ENCODE results near the gene CADM2. TPM values are rescaled to one million over a fixed set of nuclear protein-coding genes. Genes with fewer than 3 reads are reported as not detected.
"Not testable (repeated sequence)": the region's sequence is repeated elsewhere in the genome, so short reads cannot be mapped to it uniquely, and the experiment has no call there.

Gene CADM2
- polyA plus RNA-seq (2013, experiment 1 of 2; ENCODE audit: insufficient read length), result 0.04 TPM
- polyA plus RNA-seq (2013, experiment 2 of 2; ENCODE audit: insufficient read length), result 0.38 TPM

DNA sequence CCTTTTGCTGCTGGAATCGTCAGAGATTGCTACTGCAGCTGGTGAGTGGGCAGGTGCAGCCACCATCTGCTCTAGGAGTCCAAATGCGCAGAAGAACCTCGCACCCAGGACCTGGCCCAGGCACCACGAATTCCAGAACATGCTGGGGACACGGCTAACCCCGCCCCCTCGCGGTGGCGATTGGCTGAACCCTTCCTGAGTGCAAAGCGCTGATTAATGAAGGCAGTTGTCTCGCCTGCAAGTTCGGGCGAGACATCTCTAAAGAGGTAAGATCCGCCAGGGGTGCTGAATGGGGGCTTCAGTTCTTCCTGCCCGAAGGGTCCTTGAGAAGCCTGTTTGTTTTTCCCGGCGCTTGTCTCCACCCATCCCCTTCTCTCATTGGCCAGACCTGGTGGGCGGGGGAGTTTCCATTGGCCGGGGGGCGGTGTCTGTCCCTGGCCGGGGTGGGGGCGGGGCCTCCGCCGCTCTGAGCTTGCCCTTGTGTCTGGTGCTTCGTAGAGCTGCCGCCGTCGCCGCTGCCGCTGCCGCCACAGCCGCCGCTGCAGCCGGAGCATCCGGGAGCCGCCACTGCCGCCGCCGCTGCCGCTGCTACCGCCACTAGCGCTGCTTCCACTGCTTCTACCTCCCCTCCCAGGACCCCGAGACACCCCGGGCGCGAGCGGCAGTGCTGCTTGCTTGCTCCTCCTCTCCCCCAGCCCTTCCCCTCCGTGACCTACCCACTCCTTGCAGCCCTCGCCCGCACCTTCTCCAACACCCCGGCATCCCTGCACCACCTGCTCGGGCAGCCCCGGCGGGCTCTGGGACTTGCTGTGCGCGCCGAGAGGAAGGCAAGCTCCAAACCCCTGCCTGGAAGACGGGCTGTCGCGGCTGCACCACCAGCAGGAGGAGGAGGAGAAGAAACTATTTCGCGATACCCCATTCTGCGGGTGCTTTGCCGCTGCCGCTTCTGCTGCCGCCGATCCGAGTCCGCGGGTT is at the start of gene CADM2:
Gene CADM2, plus strand, starts transcription at position 495 of the 975 bp plus-strand sequence.
- peak; percentile 79 for DNase-seq

DNA sequence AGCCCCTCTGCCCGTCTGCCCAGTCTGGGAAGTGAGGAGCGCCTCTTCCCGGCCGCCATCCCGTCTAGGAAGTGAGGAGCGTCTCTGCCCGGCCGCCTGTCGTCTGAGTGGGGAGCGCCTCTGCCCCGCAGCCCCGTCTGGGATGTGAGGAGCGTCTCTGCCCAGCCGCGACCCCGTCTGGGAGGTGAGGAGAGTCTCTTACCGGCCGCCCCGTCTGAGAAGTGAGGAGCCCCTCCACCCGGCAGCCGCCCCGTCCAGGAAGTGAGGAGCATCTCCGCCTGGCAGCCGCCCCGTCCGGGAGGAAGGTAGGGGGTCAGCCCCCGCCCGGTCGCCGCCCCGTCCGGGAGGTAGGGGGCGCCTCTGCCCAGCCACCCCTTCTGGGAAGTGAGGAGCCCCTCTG is 40.2 kb upstream of the CADM2 start:
- DNase-seq, result not testable (repeated sequence)

DNA sequence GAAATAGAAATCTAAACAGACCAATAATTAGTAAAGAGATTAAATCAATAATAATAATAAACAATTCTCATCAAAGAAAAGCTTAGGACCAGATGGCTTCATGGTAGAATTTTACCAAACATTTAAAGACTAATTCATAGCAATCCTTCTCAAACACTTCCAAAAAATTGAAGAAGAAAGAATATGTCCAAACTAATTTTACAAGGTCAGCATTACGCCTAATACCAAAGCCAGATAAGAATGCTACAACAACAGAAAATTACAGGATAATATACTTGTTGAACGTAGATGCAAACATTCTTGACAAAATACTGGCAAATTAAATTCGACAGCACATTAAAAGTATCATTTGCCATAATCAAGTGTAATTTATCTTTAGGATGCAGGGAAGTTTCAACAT is 36.1 kb upstream of the CADM2 start:
- no peak for DNase-seq

DNA sequence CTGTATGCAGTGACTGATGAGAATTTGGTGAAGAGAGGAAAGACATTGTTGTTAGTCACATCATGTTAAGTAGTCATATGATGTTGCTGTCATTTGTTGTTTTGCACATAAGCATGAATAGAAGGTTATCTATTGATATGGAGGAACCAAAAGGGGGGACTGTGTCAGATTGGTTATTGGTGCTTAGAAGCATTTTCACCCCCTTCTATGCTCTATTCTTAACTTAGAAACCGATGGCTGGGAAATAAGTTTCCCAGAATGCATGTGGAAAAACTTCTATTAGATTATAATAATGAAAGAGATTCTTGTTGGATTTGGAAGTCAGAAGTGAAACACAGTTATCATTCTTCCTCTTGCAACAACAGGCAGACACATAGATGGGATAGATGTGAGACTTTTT is 33.2 kb upstream of the CADM2 start:
- DNase-seq, result no peak

DNA sequence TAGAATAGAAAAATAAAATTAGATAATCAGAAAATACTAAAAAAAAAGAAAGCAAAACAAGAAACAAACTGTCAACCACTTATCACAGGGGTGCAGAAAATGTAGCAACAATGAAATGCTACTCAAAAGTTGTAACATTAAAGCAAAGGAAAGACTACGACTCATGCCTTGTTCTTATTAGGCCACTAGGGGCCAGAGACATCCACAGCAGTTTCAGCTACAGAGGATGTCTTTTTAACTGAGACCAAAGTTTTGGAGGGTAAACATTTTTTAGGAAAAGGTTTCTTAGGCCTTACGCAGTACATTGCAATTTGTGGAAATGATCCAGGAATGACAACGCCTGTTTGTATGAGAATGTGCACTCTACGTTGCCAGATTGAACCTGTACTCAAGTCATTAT is 15.4 kb upstream of the CADM2 start:
- DNase-seq, result no peak

DNA sequence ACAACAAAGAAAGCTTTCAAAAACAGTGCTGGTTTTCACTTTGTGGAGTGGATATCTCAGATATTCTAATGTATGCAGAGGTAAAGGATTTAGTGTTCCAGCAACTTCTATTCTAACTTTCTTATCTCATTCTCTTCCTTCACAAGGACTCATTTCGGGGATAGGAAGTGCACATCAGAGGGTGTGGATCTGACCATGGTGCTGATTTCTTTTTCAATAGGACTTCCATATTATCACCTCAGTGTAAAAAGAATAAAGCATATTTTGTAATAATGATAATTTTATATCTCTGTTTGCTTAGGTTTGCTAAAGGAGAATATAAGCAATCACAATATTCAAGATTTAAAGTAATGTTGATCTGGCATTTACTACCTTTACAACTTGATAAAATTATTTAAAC is 12.5 kb upstream of the CADM2 start:
- DNase-seq, result no peak

DNA sequence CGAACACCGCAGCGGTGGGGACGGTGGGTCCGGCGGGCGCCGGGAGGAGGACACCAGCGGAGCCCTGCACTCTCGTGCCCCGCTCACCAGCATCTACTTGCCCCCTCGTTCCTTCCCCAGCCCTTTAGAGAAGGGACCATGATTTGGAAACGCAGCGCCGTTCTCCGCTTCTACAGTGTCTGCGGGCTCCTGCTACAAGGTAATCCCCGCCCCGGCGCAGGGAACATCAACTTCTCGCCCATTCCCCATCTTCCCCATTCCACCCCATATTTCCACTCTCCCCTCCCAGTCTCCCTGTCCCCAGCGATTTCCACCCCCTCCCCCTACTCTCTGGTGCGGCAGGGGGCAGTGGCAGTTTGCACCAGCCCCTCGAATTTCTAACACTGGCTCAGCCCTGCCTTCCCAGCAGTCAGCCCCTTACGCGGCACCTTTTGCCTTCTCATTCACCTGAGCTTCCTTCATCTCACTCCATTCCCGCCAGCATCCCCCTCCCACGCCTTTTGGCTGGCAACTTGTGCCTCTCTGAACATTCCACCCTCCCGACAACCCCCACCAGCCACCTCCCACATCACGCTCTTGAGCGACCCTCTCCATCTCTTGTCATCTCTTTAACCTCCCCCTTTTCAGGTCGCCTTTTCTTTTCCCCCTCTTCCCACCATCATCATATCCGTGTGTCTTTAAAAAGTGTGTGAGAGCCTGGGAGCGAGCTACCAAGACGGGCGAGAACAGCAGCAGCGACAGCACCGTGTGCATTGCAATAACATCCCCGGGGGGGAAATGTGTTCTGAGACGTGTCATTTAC is 882 bp downstream of the CADM2 start:
- no peak for DNase-seq

DNA sequence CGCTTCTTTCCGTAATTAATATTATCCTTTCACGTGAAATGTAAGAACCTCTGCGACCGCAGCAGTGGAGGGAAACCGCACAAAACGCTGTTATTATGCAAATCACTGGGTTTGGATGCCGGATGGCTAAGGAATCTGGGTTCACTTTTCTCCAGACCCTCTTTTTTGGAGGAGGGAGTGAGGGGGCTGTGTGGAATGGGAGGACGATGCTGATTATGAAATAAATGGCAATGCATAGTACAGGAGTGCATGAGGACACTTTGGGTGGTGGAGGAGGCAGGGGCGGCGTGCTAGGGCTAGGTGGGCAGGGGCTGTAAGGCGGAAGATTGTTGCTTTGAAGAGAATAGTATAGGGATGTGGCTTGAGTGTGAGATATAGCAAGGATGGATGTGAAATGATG is 1.8 kb downstream of the CADM2 start:
- DNase-seq, result no peak

DNA sequence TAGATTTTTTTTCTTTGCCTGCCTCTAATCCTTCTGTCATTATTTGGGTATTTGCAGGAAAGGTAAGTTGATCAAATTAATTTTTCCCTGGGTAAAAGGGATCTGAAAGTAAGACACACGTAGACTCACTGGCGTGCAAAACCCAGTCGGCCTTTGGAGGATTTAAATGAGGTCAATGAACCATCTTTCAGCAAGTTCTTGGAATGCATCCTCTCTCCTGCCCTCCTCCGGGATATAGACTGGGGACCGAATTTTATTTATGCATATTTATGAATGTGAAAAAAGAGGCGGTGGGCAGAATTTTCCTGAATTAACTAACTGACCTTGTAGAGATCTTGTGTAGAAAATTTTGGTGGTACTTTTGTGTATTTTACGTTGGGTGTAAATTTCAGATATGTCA is 2.2 kb downstream of the CADM2 start:
- no peak for DNase-seq

DNA sequence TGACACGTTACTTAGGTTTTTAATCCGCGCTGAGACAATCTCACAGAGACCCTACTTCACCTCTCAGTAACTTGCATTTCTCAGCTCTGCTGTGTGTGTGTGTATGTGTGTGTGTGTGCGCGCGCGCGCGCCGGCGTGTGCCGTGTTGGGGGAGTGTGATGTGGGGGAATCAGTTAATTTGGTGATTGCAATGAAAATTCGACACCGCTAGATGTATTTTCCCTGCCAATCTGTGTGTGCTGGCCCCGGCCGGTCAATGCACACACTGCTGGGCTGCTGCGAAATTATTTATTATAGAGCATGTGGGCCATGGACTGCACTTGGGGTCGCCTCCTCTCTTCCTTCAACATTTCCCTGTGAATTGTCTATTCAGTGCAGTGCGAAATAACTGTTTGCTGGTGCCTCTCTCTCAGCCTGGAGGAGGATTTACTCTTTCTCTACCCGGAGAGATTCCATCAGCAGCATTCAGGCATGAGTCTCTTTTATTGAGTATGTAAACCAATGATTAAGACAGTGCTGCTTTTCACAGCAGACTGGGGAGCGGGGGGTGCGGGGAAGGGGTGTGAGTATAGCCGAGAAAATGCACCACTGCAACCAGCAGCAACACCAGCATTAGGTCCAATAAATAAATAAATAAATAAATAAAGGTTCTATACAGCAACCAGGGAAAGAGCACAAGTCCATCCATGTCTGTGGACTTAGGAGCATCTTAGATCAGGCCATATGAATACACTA is 2.9 kb downstream of the CADM2 start:
- no peak for DNase-seq

DNA sequence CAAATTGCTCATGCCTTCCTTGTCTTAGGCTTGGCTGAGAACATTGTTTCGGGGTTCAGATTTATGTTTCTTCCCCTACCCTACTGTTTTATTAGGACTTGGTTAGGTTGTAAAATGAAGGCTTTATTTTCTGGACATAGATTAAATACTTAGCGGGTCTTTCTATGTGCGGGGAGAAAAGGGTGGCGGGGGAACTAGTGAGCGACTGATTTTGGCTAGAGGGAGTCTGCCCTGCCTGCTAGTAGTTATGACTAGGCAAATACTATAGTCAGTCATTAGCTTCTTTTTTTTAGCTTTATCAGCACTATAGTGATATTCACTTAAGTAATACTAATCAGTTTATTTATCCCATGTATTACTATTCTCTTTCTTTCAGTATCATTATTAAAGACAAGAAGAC is 3.6 kb downstream of the CADM2 start:
- DNase-seq, result no peak

DNA sequence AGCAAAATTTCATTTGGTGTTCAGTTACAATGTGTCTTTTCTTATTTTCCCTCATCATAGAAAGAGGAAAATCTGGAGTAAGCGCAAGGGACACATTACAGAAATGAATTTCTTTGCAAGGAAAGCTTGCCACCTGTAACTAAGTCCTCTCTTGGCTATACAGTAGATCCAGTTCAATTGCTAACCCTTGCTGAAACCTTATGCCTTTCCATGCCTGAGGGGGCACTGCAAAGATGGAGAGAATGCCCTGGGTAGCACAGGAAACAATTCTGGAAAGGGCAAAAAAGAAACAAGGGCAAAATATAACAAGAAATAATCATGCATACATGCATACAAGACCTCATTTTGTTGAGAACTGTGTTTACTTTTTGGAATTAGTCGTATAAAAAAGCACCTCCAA is 4.3 kb downstream of the CADM2 start:
- no peak for DNase-seq

DNA sequence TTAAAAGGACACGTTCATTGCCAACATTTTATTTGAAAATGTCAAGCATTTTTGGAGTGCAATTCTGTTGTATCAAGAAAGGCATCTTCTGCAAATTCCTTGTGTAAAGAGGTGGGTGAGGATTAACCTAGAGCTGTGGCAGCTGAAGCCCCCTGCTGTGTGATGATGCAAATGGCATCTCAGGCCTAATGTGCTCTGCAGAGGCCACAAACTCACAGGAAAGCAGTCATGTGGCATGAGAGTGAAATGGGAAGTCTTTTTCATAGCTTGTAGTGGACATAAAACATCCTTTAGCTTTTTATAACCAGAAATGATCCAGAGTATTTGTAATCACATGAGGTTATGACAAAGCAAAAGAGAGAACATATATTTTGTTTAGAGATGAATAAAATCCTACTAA is 6.4 kb downstream of the CADM2 start:
- peak; percentile 2 for DNase-seq

DNA sequence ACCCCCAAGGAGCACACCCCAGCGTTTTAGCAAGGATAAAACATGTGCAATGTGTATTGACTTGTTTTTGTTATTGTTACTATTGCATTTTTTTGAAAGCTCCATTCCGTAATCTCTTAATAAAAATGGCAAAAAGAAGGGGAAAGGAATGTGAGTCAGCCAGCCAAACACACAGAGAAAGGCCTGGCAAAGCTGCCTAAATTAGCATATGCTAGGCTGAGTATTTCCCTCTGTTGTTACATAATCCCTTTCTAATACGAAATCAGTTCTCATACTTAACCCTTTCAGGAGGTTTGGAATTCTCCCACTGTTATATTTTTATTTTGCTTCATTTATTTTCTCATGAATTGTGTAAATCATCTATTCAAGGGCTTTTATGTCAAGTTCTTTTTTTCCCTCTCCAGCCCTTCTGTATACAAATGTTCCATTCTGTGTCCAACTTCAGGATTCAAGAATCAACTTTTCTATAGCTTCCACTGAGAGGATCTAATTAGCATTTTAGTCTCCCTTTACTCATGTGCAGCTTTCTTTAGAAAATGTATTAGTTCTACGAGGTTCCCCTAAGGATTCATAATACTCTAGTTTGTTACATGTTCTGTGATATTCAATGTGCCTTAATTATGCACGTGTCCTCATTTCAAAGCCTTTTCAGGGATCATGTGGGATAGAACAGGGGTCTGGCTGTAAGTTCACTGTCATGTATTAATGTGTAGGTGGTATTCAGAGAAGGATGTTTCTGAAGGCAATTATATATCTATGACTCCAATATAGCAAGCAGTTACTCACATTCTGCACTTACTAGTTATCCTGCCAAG is 9.2 kb downstream of the CADM2 start:
- no peak for DNase-seq

DNA sequence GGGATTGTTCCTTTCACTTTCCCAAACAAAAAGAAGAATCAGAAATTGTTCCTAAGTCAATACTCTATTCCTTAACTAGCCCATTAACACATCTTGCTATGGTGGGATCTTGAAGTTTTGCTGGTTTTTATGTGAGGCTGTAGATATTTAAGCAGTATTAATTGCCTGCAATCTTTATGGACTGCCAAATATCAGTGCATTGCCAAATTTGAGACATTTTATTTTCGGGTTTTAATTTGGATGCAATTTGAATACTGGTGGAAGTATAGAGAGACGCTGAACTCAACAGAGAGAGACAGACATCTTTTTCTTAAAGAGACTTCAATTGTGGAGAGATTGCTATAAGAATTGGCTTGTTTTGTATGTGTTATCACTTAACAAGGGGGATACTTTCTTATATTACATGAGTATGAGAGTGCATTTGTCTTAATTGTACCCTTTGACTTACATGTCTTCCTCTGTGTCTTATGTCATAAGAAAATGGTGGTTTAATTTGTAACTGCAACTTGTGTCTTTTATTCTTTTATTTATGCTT is 10.0 kb downstream of the CADM2 start:
- no peak for DNase-seq

DNA sequence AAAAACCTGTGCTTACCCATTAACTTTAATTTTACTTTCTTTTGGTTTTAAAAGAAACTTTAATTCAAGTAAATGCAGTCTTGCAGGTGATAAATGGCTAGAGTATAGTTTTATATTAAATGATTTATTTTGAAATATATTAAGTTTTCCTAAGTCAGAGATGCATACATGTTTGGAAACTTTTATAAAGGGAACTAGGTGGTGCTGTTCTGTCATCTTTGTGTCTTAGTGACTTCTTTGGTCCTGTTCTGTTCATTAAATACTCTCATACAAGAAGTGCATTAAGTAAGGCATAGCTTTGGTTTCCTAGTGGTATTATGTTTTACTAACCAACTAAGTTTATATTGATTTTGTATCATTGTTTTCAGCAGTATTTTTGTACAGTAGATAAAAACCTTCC is 15.6 kb downstream of the CADM2 start:
- no peak for DNase-seq

DNA sequence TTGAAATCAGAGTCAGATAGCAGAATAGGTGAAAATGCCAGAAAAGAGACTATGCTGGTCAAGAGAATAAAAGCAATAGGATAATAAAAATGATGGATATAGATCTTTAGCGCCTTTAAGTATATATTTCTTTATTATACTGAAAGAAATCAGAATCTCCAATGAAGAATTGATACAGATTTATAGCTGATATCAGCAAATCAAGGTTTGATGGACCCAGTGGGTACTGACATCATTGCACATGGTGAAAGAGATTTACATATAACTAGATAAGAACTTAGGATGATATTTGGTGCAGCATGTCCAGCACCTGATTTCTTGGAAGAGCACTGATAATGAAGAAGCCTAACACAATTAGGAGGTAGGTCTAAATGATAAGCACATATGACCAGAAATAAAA is 18.2 kb downstream of the CADM2 start:
- DNase-seq, result no peak

DNA sequence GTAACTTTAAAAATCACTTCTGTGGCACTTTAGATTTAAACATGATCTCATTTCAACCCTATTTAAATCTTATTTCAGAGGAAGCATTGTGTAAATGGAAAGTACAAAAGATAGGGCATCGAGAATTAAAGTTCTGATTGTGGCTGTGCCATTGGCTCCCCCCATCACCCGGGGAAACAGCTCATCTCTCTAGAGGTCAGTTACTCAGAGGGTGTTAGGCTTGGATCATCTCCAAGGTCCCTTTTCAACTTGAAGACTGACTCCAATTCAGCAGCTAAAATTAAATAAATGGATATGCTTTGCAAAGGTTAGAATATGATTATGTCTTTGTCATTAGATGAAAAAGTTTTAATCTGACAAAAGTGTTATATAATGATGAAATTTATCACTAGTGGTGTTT is 20.1 kb downstream of the CADM2 start:
- no peak for DNase-seq

DNA sequence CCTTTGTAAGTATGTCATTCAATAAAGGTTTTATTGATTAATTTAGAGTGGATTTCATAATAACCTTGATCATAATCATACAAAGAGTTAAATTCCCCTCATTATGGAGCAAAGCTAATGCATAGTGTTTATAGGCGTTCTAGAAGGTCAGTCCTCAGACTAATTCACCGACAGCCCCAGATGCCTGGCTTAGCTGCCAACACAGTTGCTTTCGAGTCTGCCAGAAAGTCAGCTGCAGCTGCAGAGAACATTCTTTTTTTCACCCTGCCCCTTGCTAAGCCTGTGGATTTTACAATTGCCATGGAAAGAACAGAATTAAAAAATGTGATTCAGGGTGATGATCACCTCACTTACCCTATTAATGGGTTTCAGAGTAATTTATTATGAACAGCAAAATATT is 21.2 kb downstream of the CADM2 start:
- no peak for DNase-seq

DNA sequence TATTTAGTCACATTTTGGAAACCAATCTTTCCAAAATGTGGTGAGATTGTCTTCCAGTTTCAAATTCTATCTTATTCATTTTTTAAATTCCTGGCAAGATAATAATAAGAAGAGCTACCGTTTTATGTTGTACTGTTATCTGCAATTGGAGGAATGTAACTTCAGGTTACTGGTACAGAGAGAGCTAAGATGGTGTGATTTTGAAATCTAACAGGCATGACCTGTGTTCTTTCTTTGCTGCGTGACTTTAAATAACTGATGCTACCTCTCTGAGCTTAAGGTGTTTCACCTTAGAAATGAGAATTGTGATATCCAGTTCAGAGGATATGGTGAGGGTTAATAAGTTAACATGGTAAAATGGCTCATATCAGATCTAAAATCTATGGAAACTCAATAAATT is 21.7 kb downstream of the CADM2 start:
- DNase-seq, result no peak

DNA sequence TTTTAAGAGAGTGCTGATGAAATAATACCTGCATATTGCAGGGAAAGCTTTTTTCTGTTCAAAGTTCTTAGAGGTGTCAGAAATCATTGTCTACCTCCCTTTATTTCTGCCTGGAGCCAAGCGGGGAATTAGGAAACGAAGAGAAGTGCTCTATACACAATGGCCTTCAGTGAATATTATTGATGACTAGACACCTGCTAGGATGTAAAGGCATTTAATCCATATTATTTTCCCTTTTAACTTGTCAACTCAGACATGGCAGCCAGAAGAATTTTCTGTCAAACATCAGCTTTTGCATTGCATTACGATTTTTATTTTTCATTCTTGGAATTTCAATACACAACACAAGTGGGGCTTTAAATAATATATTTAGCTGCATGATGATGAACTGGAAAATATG is 24.7 kb downstream of the CADM2 start:
- no peak for DNase-seq

DNA sequence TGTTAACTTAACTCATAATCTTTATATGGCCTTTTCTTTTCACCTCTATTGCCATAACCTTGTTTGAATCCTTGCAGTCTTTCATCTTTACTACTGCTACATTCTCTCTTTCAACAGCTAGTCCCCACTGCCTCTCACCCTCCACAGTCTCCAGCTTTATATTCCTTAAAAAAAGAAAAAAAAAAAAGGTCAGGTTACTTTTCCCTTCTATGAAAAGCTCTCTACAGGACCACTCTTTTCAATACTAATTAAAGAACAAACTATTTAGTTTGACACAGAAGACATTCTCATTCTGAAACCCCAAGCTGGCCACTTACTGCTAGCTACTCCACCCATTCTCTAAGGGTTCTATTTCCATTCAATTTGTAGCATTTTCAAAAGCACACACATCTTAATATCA is 25.6 kb downstream of the CADM2 start:
- DNase-seq, result no peak
